Measurements from ENCODE around the gene OR13J1.
"Not testable (repeated sequence)": the region's sequence is repeated elsewhere in the genome, so short reads cannot be mapped to it uniquely, and the experiment has no call there.

Gene OR13J1, protein sequence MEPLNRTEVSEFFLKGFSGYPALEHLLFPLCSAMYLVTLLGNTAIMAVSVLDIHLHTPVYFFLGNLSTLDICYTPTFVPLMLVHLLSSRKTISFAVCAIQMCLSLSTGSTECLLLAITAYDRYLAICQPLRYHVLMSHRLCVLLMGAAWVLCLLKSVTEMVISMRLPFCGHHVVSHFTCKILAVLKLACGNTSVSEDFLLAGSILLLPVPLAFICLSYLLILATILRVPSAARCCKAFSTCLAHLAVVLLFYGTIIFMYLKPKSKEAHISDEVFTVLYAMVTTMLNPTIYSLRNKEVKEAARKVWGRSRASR

DNA sequence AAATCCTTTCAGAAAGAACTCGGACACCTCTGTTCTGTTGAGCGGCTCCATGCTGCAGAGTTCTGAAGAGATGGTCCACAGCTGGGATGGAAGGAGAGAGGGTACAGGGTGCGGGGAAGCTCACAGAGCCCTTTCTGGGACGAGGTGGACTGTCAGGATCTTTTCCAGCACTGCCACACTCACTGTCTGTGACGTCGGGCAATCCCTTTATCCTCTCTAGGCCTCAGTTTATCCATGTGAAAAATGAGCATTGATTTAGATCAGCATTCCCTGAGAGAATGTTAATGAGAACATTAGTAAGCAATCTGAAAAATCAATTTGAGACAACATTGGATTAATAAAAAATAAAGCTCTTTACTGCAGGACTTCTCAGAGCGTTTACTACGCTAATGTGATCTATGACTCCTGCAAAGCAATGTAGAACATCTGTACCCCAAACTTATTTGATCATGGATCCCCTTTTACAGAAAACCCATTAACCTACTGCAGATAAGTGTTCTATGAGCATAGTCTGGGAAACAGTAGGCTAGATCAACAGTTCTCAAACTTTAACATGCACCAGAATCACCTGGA is at the start of gene OR13J1:
Gene OR13J1, minus strand, starts transcription at position 51 of the 573 bp plus-strand sequence. Its CDS starts 0 bp downstream, at position 51.
- DNase-seq: no peak

DNA sequence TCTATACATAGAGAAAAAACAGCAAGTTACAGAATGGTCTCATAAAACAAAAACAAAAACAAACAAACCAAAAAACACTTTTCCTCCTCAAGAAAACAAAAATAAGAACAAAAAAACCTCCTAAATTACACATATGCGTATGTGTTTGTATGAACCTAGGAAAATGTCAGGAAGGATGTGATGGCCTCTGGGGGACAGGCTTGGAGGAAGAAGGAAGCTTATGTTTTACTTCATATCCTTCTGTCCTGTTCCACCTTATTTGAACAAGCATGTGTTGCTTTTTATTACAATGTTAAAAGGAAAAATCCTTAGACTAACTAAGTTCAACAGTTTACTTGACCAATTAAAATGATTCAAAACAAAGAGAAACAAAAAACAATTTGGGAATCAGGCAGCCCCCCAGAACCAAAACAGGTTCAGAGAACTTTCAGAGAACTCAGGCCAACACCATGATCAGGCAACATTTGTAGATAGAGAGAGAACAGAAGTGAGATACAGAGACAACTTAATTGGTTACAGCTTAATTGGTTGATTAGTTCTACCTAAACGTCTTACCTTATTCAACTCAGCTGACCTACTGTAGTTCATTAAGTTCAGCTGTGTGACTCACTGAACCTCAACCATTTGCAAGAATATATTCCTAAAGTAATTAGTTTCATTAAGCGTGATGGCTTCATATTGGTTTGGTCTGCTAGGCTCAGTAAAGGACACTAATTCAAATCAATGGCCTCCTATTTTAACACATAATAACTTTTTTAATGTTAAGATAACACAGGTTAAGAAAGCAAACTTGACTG is 49.2 kb upstream of the OR13J1 start:
- no peak for DNase-seq

DNA sequence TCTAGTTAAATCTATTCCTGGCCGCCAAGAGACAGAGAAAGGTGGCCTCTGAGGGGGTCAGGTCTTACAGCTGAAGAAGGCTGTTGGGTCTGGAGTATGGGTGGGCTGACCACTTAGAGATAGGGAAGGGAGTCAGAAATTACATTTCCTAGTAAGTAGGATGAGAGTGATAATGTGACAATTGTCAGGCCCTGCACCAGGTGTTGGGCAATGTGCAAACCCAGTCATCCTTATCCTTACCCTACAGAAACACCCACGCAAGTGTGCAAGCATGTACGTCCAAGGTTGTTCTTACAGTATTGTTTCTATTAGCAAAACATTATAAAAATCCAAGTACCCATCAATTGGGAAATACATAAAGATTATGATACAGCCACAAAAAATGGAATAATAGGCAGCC is 48.6 kb upstream of the OR13J1 start:
- no peak for DNase-seq

DNA sequence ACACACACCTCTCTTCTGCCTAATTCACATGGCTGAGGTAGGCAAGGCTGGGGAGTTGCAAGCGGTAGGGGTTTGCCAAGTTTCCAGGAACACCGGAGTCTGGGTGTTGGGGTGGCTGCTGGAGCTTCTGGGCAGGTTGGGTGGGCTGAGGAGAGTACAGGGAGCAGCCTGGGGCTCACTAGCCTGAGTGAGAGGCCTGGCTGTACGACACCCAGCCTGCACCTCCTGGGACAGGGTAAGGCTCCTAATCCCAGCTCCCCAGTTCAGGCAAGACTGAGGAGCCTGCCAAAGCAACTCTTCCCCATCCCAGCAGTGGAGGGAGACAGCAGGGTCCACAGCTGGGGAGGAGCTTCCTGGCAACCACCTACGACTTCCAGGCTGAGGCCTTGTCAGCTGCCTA is 47.1 kb upstream of the OR13J1 start:
- no peak for DNase-seq

DNA sequence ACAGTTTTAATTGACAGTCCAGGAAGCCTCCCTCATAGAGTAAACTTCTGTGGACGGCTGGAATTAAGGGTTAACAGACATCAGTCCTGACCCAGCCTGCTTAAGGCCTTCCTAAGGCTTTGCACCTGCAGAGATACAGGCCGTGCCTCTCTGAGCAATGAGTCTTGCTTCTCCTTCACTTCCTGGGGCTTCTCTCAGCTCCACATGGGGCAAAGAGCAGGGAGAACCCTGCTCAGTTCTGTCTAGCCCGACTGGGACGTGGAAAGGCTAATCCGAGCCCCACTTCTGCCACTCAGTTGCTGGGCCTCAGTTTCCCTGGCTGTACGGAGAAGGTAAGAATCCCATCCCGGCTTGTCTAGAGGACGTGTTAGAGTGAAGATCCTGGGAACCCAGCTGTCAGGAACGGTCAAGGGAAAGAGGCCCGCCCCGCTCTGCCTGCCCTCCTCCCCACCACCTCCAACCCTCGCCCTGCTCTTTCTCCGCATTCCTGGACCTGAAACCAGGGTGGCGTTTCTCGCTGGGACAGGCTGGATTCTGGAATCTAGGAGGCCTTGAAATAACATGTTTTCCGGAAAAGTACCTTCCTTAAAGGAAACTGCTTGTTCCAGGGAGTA is 45.6 kb upstream of the OR13J1 start:
- DNase-seq: no peak

DNA sequence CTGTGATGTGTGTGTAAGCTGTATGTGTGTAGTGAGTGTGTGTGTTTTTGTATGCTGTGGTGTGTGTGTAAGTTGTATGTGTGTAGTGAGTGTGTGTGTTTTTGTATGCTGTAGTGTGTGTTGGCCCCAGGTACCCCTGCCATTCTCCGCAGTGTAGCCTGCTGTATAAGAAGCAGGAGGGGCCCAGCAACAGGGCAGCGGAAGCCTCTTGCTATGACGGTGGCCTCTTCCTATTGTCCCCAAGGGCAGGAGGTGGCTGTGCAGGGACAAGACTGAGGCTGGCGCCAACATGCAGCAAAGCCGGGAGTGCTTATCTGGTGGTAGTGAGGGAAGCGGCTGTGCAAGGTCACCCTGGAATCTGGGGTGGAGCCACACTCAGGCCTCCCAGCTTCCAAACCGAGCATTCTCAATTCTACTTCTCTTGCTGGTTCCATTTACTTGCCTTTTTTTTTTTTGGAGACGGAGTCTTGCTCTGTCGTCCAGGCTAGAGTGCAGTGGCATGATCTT is 44.2 kb upstream of the OR13J1 start:
- DNase-seq: no peak

DNA sequence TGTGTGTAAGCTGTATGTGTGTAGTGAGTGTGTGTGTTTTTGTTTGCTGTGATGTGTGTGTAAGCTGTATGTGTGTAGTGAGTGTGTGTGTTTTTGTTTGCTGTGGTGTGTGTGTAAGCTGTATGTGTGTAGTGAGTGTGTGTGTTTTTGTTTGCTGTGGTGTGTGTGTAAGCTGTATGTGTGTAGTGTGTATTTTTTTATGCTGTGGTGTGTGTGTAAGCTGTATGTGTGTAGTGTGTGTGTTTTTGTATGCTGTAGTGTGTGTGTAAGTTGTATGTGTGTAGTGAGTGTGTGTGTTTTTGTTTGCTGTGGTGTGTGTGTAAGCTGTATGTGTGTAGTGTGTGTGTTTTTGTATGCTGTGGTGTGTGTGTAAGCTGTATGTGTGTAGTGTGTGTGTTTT is 43.2 kb upstream of the OR13J1 start:
- DNase-seq: not testable (repeated sequence)

DNA sequence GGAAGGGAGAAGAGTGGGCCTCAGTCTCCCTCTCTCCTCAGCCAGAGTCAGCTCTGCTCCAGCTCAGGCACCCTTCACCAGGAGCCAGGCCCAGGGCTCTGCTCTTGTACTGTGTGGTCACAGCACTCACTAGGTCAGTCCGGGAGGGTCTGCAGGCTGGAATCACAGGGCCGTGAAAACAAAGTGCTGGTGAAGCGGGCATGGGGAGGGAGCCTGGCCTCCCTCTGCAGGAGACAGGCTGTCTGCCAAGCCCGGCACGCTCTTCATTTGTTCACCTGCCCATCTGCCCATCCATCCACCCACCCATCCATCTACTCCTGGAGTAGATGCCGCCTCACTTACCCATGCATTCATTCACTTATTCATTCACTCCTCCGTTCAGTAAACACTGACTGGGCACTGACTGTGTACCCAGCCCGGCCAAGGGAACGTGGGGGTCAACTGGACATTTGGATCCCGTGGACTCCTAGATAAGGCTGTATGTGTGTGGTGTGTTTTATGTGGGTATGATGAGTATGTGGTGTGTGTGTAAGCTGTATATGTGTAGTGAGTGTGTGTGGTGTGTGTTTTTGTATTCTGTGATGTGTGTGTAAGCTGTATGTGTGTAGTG is 42.7 kb upstream of the OR13J1 start:
- DNase-seq: no peak

DNA sequence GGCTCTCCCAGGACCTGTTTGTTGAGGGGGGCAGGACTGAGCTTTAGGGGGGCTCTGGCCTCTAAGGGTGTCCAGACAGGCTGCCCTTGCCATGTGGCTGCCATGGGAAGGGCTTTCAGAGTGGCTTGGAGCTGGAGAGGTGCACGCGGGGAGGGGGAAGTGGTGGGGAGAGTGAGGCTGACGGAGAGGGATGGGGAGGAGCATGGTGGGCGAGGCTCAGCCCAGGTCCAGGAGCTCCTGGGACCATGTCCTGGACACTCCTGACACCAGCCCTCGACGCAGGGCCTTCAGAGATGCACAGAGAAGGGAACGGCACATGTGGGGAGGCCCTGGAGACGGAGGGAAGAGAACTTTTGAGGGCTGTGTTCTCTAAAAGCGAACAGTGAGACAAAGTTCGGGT is 41.5 kb upstream of the OR13J1 start:
- no peak for DNase-seq

DNA sequence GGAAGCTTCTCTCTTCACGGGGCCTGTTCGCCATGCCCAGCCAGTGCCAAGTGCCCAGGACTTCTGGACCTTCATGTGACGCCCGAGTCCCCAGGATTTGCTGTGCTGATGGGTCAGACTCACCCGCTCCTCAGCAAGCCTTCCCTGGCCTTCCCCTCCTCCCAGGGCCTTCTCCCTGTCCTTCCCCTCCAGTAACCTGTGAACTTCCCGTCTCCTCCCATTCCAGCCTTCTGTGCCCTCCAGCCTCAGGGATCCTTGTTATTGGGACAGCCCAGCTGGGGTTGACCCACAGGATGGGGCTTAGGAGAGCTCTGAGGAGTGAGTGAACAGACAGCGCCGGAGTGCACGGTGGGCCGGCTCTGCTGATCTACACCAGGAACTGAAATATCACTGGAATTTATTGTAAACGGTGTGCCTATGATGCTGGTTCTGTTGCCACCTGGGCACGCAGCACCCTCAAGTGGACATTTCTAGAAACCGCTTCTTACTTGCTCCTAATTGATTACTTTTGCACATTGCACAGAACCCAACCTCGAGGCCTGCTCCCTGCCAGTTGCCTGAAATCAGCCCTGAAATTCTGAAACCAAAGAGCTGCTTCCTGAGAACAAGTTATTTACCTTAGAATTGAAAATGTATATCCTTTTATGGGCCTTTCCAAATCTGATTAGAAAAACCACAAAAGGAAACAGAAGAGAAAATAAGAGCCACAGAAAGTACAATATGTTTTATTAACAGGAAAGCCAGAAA is 40.6 kb upstream of the OR13J1 start:
- DNase-seq: peak; percentile 19

DNA sequence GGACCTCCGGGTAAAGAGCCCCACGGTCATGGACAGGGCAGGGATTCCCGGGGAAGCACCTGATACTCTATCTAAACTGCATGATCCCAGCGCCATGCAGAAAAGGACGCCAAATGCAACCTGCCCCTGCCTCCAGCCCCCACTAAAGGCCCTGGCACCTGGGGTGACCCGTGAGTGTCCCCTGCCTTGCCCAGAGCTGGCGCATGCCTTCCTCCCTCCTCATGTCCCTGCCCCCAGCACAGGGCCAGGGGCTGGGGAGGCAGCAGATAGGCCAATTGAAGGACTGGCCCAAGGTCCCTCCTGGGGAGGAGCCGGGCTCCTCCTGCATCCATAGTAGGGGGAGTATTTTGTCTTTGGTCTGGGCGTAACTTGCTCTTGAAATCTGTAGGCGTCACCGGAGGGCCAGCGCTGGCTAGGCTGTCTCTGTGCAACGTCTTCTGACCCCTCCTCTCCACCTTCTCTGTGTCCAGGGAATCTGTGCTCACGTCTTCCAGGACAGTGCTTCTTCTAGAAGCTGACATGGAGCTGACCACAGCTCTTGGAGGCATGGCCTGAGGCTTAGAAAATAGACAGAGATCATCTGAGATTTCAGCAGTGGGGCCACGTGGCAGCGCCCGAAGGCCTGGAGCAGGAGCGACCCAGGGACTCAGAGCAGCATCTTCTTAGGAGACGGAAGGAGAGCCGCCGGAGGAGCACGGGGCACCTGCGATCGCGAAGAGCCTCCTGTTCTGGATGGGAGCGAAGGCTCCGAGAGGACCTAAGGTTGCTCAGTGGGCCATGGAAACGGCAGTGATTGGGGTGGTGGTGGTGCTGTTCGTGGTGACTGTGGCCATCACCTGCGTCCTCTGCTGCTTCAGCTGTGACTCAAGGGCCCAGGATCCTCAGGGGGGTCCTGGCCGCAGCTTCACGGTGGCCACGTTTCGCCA is 39.7 kb upstream of the OR13J1 start:
- DNase-seq: no peak

DNA sequence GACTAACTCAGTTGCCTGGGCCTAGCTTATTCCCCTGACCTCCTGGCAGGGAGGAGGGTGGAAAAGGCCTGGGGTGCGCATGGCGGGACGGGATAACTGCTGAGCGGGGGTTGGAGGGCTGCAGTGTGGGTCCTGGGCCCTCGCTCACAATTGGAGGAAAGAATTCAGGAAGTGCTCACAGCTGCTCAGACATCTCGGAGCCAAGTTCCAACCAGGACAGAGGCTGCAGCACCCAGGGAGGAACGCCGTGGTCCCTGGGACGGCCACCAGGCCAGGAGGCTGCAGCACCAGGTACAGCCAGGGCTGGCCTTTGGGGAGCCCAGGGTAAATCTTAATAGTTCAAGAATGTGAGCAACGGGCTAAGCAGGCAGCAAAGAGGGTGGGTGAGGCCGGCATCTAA is 39.1 kb upstream of the OR13J1 start, which contains the start of gene SPAAR:
Gene SPAAR, plus strand, starts transcription at position 217 of the 400 bp plus-strand sequence. CDS start 974 bp downstream, outside the sequence.
- no peak for DNase-seq

DNA sequence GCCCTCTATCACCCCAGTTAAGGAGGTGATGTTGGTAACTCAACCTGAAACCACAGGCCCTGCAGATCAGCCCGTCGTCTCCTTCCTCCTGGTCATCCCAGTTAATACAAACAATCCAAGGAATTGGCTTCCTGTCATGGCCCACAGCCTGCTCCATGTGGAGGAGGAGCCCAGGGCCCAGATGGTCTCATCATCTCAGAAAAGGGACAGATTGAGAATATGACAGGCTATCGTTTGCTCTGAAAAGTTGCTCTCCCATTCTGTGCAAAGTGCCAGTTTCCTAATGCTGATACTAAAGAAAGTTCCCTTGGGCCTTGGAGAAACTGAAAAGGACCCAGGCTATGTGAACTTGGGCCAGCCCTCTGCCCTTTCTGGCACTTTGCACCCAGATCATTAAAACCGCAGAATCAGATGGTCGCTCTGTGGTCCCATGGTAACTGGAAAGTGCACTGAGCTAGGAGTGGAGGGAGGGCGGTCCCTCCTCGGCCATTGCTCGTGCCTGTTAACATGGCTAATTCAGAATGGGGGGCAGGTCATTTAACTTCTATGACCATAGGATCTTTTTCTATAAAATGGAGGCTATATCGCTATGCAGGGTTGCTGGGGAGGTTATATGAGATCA is 38.4 kb upstream of the OR13J1 start:
- DNase-seq: no peak

DNA sequence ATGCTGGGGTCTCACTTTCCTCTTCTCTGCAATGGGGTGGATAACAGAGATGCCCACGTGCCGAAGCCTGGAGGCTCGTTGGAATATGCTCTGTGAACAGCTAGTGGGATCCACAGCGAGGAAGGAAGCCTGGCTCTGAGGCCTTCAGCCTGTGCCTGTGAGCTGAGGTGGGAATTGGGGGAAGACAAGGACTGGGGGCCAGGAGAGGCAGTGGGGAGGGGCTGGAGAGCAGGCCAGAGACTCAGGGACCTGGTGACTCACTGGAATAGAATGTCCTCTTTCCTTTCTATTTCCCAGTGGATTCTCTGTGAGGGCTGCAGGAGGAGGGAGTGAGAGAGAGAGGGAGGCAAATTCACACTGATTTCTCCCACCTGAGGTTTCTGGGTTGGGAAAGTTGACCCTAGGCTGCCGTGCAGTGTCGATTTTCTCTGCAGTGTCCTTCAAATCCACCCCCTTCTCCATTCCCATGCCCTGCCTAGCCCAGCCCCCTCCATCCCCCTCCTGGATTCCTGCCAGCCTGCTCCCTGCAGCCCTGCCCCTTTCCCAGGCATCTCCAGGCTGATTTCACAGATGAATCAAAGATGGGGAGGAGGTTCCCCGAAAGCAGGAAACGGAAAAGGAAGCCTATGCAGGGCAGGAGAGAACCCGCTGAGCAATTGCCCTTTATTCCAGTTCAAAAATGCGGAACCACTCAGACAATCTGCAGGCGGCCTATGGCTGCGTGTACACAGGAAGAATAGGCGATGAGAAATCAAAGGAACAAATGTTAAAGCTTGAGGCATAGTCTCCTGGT is 37.7 kb upstream of the OR13J1 start:
- DNase-seq: peak; percentile 50

DNA sequence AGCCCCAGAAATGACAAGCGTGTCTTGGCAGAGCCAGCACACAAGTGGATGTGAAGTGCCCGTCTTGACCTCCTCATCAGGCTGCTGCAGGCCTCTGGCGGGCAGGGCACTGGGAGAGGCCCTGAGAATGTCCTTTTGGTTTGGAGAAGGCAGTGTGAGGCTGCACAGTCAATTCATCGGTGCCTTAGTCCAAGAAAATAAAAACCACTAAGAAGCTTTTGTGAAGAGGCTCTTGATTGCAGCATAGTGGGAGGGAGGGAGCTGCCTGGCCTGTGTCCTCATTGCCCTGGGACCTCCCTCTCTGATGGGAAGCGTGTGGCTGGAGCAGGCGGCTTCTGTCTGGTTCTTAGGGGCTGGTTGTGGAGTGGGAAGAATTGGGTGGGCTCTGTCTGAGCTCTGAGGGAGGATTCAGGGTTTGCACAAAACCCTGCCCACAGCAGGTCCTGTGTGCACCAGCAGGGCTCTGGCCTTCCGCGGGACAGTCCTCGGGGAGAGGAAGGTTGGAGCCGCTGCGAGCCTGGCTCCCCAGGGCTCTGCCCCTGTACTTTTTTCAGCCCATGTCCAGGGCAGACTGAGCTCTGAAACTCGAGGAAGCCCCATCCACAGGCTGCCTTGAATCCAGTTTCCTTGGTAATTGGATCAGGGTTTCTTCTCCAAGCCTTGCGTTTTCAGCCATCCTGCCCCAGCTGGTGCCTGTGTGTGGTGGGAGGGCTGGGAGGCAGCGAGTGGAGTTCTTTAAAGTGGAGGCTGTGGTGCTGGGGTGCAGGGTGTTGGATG is 36.9 kb upstream of the OR13J1 start:
- DNase-seq: no peak

DNA sequence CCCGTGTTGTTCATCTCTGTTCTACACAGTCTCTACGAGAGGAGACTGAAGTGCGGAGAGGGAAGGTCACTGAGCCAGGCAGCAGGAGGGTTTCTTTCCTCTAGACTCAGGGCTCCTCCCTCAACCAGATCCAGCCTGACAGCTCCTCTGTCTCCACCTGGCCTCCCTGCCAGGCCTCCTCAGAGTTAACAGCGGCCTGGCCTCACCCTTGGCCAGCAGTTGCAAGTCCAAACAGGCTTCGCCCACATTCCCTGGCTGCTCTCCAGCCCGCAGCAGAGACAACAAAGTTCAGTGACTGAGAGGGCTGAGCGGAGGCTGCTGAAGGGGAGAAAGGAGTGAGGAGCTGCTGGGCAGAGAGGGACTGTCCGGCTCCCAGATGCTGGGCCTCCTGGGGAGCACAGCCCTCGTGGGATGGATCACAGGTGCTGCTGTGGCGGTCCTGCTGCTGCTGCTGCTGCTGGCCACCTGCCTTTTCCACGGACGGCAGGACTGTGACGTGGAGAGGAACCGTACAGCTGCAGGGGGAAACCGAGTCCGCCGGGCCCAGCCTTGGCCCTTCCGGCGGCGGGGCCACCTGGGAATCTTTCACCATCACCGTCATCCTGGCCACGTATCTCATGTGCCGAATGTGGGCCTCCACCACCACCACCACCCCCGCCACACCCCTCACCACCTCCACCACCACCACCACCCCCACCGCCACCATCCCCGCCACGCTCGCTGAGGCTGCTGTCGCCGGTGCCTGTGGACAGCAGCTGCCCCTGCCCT is 35.9 kb upstream of the OR13J1 start, which contains the start of gene HRCT1:
Gene HRCT1, plus strand, starts transcription at position 291 of the 768 bp plus-strand sequence. Its CDS starts 86 bp downstream, at position 377.
- peak; percentile 77 for DNase-seq

DNA sequence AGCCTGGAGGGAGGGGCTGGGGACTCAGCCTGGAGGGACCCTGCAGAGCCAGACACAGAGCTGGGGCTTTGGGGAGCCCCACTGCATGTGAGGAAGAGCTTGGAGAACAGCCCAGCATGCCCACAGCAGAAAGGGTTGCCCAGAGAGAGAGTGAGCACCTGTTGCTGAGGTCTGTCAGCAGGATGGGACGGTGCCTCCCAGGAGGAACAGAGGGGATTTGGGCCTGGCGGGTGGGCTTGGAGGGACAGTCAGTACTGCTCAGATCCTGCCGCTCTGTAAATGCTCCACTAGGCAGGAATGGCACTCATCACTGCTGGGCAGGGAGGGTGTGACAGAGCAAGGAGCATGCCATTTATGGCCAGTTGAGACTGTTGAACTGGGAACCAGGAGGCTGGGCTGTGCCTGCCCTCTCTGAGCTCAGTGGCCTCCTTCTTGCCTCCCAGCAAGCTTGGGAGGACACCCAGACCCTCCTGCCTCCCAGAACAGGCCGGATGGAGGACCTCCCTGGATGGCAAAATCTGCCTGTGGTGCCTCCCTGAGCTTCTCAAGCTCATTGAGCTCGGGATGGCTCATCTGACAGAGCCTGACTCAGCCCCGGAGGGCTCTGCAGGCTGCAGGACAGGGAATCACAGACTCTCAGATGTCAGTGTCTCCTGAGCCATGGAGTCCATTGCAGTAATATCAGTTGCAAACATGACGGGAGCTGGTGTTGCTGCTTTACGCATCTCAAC is 35.0 kb upstream of the OR13J1 start:
- DNase-seq: no peak

Measured in DMS153 (cell line).